HepG2 (cell line): Measurements from ENCODE around the gene KPNA3. TPM values are rescaled to one million over a fixed set of nuclear protein-coding genes. Genes with fewer than 3 reads are reported as not detected.

ENCODE experiments used
- ARNT2 ChIP-seq: sonication (generic); formaldehyde crosslinking; IDR thresholded peaks from 2 replicates; pipeline ENCODE4 v1.8.0; 2022; ENCODE audit warnings: mild to moderate bottlenecking, low read depth, missing genetic modification reagents, moderate library complexity
- FOXA3 ChIP-seq: IDR thresholded peaks from 2 replicates; pipeline ENCODE4 v1.6.1; 2016; ENCODE audit warnings: missing genetic modification reagents, missing compliant biosample characterization
- ZNF232 ChIP-seq: sonication (generic); formaldehyde crosslinking; IDR thresholded peaks from 2 replicates; pipeline ENCODE4 v1.4.0; 2020; ENCODE audit warnings: missing genetic modification reagents, borderline replicate concordance
- ZNF557 ChIP-seq: sonication (generic); formaldehyde crosslinking; IDR thresholded peaks from 2 replicates; pipeline ENCODE4 v1.4.0; 2020; ENCODE audit warnings: missing genetic modification reagents
- ZNF878 ChIP-seq: sonication (generic); formaldehyde crosslinking; IDR thresholded peaks from 2 replicates; pipeline ENCODE4 v1.8.1; 2023; ENCODE audit warnings: mild to moderate bottlenecking, missing genetic modification reagents, moderate library complexity
- polyA plus RNA-seq, 8 experiments: library from polyadenylated mRNA; depleted of rRNA in 3 of 8; stranded (reverse) in 7 of 8; unstranded in 1 of 8; fragments of >200 nt; fragmentation: Illumina TruSeq in 4 of 8; extraction: Trizol in 4 of 8; gene quantifications; 2 replicates each; pipeline versions ENCODE4 v1.2.1 to v1.2.3, GENCODE V29; 2011 to 2016; ENCODE audit warnings: low read depth in 4 of 8, missing spikeins in 1 of 8, mixed read lengths in 1 of 8; ENCODE audit not compliant: insufficient read depth in 1 of 8
- total RNA-seq, 5 experiments: library from RNA; depleted of rRNA; stranded (reverse); fragments of >200 nt; fragmentation: Illumina TruSeq; extraction: Trizol; gene quantifications; 2 replicates each; pipeline ENCODE4 v1.2.3, GENCODE V29; 2016; ENCODE audit warnings: low read depth in 1 of 5
- TF ChIP-seq, protein P1 (sequence below): sonication (generic); formaldehyde crosslinking; IDR thresholded peaks from 2 replicates; pipeline ENCODE4 v1.8.0; 2022; ENCODE audit warnings: missing genetic modification reagents, mild to moderate bottlenecking, moderate library complexity, borderline replicate concordance
- TF ChIP-seq, protein P2 (sequence below), 2 experiments: fragments of 450-650 bp in 1 of 2; sonication (generic) in 1 of 2; formaldehyde crosslinking in 1 of 2; IDR thresholded peaks; 2 replicates each; pipeline versions ENCODE4 v1.6.1 to v1.8.0; 2016 to 2022; ENCODE audit warnings: antibody characterized with exemption in 1 of 2, mild to moderate bottlenecking in 1 of 2, missing genetic modification reagents in 1 of 2
- TF ChIP-seq, protein P3 (sequence below): sonication (generic); formaldehyde crosslinking; conservative IDR thresholded peaks from 2 replicates; pipeline ENCODE4 v1.8.0; 2022; ENCODE audit warnings: mild to moderate bottlenecking, moderate library complexity, missing genetic modification reagents
- TF ChIP-seq, protein P4 (sequence below): sonication (generic); formaldehyde crosslinking; IDR thresholded peaks from 2 replicates; pipeline ENCODE4 v1.4.0; 2020; ENCODE audit warnings: missing genetic modification reagents

The KPNA3 gene
- total and polyA plus RNA-seq, 2 of the 13 experiments (the other 11 are each of a cell fraction or from before 2014, with no cell fraction given) = 13.0 to 28.9 TPM

- TF ChIP-seq, protein P1, sequence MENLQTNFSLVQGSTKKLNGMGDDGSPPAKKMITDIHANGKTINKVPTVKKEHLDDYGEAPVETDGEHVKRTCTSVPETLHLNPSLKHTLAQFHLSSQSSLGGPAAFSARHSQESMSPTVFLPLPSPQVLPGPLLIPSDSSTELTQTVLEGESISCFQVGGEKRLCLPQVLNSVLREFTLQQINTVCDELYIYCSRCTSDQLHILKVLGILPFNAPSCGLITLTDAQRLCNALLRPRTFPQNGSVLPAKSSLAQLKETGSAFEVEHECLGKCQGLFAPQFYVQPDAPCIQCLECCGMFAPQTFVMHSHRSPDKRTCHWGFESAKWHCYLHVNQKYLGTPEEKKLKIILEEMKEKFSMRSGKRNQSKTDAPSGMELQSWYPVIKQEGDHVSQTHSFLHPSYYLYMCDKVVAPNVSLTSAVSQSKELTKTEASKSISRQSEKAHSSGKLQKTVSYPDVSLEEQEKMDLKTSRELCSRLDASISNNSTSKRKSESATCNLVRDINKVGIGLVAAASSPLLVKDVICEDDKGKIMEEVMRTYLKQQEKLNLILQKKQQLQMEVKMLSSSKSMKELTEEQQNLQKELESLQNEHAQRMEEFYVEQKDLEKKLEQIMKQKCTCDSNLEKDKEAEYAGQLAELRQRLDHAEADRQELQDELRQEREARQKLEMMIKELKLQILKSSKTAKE (CRISPR knock-in tag) = no peak
- TF ChIP-seq ZNF557 (CRISPR knock-in tag) (no peak), ZNF232 (CRISPR knock-in tag) (no peak), ZNF878 (CRISPR knock-in tag) (no peak; the same call in 1 of the 2 replicates), FOXA3 (peak; percentile 57; the same call in 1 of the 2 replicates), ARNT2 (CRISPR knock-in tag) (no peak)
- TF ChIP-seq, protein P2, sequence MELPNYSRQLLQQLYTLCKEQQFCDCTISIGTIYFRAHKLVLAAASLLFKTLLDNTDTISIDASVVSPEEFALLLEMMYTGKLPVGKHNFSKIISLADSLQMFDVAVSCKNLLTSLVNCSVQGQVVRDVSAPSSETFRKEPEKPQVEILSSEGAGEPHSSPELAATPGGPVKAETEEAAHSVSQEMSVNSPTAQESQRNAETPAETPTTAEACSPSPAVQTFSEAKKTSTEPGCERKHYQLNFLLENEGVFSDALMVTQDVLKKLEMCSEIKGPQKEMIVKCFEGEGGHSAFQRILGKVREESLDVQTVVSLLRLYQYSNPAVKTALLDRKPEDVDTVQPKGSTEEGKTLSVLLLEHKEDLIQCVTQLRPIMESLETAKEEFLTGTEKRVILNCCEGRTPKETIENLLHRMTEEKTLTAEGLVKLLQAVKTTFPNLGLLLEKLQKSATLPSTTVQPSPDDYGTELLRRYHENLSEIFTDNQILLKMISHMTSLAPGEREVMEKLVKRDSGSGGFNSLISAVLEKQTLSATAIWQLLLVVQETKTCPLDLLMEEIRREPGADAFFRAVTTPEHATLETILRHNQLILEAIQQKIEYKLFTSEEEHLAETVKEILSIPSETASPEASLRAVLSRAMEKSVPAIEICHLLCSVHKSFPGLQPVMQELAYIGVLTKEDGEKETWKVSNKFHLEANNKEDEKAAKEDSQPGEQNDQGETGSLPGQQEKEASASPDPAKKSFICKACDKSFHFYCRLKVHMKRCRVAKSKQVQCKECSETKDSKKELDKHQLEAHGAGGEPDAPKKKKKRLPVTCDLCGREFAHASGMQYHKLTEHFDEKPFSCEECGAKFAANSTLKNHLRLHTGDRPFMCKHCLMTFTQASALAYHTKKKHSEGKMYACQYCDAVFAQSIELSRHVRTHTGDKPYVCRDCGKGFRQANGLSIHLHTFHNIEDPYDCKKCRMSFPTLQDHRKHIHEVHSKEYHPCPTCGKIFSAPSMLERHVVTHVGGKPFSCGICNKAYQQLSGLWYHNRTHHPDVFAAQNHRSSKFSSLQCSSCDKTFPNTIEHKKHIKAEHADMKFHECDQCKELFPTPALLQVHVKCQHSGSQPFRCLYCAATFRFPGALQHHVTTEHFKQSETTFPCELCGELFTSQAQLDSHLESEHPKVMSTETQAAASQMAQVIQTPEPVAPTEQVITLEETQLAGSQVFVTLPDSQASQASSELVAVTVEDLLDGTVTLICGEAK (IDR thresholded peaks at IDR 0.05) = no peak
- TF ChIP-seq, protein P2 (CRISPR knock-in tag; IDR thresholded peaks at IDR 0.05) = no peak; the same call in 1 of the 2 replicates
- TF ChIP-seq, protein P3, sequence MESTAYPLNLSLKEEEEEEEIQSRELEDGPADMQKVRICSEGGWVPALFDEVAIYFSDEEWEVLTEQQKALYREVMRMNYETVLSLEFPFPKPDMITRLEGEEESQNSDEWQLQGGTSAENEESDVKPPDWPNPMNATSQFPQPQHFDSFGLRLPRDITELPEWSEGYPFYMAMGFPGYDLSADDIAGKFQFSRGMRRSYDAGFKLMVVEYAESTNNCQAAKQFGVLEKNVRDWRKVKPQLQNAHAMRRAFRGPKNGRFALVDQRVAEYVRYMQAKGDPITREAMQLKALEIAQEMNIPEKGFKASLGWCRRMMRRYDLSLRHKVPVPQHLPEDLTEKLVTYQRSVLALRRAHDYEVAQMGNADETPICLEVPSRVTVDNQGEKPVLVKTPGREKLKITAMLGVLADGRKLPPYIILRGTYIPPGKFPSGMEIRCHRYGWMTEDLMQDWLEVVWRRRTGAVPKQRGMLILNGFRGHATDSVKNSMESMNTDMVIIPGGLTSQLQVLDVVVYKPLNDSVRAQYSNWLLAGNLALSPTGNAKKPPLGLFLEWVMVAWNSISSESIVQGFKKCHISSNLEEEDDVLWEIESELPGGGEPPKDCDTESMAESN = 0 out of 2 replicates have a peak, but pooled peaks have one; percentile 5
- TF ChIP-seq, protein P4, sequence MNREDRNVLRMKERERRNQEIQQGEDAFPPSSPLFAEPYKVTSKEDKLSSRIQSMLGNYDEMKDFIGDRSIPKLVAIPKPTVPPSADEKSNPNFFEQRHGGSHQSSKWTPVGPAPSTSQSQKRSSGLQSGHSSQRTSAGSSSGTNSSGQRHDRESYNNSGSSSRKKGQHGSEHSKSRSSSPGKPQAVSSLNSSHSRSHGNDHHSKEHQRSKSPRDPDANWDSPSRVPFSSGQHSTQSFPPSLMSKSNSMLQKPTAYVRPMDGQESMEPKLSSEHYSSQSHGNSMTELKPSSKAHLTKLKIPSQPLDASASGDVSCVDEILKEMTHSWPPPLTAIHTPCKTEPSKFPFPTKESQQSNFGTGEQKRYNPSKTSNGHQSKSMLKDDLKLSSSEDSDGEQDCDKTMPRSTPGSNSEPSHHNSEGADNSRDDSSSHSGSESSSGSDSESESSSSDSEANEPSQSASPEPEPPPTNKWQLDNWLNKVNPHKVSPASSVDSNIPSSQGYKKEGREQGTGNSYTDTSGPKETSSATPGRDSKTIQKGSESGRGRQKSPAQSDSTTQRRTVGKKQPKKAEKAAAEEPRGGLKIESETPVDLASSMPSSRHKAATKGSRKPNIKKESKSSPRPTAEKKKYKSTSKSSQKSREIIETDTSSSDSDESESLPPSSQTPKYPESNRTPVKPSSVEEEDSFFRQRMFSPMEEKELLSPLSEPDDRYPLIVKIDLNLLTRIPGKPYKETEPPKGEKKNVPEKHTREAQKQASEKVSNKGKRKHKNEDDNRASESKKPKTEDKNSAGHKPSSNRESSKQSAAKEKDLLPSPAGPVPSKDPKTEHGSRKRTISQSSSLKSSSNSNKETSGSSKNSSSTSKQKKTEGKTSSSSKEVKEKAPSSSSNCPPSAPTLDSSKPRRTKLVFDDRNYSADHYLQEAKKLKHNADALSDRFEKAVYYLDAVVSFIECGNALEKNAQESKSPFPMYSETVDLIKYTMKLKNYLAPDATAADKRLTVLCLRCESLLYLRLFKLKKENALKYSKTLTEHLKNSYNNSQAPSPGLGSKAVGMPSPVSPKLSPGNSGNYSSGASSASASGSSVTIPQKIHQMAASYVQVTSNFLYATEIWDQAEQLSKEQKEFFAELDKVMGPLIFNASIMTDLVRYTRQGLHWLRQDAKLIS (CRISPR knock-in tag) = no peak
These were observed 102.1 kb downstream of the KPNA3 start (continued) for GRCh38 chr13:49690133-49690994.
